Measurements from ENCODE around the gene MRPL3. TPM values are rescaled to one million over a fixed set of nuclear protein-coding genes. Genes with fewer than 3 reads are reported as not detected.

The MRPL3 gene
- total and polyA plus RNA-seq, 2 experiments from 2014 or later, result 115 to 120 TPM

GRCh38 chr3:131453533-131453932 is 49.2 kb downstream of the MRPL3 start:
- no peak for TF ChIP-seq EZH2 (IDR thresholded peaks at IDR 0.05; ENCODE audit: insufficient read depth, poor library complexity, severe bottlenecking)
- TF ChIP-seq EZH2phosphoT487 (IDR thresholded peaks at IDR 0.05; ENCODE audit: insufficient read depth, low read depth), result no peak
- Histone ChIP-seq H3K4me1 (ENCODE audit: insufficient read depth) (peaks cover 20% of the 10 kb centered on the region), H3F3A (ENCODE audit: insufficient read depth) (peaks cover 36% of the 10 kb centered on the region), H3K27me3 (replicated peaks; ENCODE audit: insufficient read depth) (no peaks in the 10 kb centered on the region), H2AFZ (no peak overlapping the region), H3K9me2 (ENCODE audit: insufficient read depth) (no peaks in the 10 kb centered on the region), H3K9ac (no peak overlapping the region), H3K79me2 (ENCODE audit: insufficient read depth) (no peaks in the 10 kb centered on the region), H4K20me1 (ENCODE audit: insufficient read depth) (no peaks in the 10 kb centered on the region), H3K4me2 (ENCODE audit: unreplicated experiment) (no peak overlapping the region), H3K9me3 (ENCODE audit: low read depth) (no peaks in the 10 kb centered on the region), H3K36me3 (ENCODE audit: low read depth) (no peaks in the 10 kb centered on the region), H3K27ac (no peak overlapping the region), H3K4me3 (no peak overlapping the region)
- in situ Hi-C loops (cut with MboI), result no loop called here
- 58 to 63% methylated on average over 4 of the region's 4 CpGs for WGBS, 2 experiments (ENCODE audit: low coverage in 1 of 2, low lambda C conversion rate in 2 of 2, missing lambda C conversion rate in 2 of 2)
- DNase-seq, result peak; percentile 27

- H2AFZ ChIP-seq, result no peak overlapping the region
- 91 to 93% methylated on average over 2 of the region's 2 CpGs for WGBS, 2 experiments (ENCODE audit: low coverage in 1 of 2, low lambda C conversion rate in 2 of 2, missing lambda C conversion rate in 2 of 2)
- TF ChIP-seq EZH2 (IDR thresholded peaks at IDR 0.05; ENCODE audit: insufficient read depth, poor library complexity, severe bottlenecking), result no peak
- TF ChIP-seq EZH2phosphoT487 (IDR thresholded peaks at IDR 0.05; ENCODE audit: insufficient read depth, low read depth), result no peak
Measured at GRCh38 chr3:131447349-131447748, 55.4 kb downstream of the MRPL3 start.

DNA sequence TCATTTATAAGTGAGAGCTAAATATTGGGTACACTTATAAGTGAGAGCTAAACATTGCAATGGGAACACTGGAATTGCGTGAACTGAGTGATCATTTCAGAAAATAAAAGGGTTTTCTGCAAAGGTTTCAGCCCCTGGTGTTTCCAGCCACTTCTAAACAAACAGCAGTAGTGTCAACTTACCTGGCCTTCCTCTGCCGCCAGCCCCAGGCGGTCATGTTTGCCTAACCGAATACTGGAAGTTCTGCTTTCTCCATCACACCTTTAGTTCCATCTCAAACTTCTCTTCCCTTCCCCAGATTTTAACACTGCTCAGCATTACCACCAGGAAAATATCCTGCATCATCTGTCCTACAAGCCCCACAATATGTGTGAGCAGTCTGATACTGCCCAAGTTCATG is 58.6 kb downstream of the MRPL3 start:
- no peak overlapping the region for H3K9ac ChIP-seq
- H3K36me3 ChIP-seq (ENCODE audit: low read depth), result no peaks in the 10 kb centered on the region
- no peak for TF ChIP-seq EZH2 (IDR thresholded peaks at IDR 0.05; ENCODE audit: insufficient read depth, poor library complexity, severe bottlenecking)
- TF ChIP-seq EZH2phosphoT487 (IDR thresholded peaks at IDR 0.05; ENCODE audit: insufficient read depth, low read depth), result no peak
- H2AFZ ChIP-seq, result no peak overlapping the region
- no peaks in the 10 kb centered on the region for H3K9me2 ChIP-seq (ENCODE audit: insufficient read depth)
- no peaks in the 10 kb centered on the region for H3F3A ChIP-seq (ENCODE audit: insufficient read depth)
- H3K9me3 ChIP-seq (ENCODE audit: low read depth), result no peaks in the 10 kb centered on the region
- no peak overlapping the region for H3K4me3 ChIP-seq
- H4K20me1 ChIP-seq (ENCODE audit: insufficient read depth), result no peaks in the 10 kb centered on the region
- H3K4me2 ChIP-seq (ENCODE audit: unreplicated experiment), result no peak overlapping the region
- no peaks in the 10 kb centered on the region for H3K79me2 ChIP-seq (ENCODE audit: insufficient read depth)
- no peak for DNase-seq
- no peaks in the 10 kb centered on the region for H3K4me1 ChIP-seq (ENCODE audit: insufficient read depth)
- in situ Hi-C loops (cut with MboI), result no loop called here
- 84 to 92% methylated on average over 4 of the region's 4 CpGs for WGBS, 2 experiments (ENCODE audit: low coverage in 1 of 2, low lambda C conversion rate in 2 of 2, missing lambda C conversion rate in 2 of 2)
- H3K27ac ChIP-seq, result no peak overlapping the region
- H3K27me3 ChIP-seq (replicated peaks; ENCODE audit: insufficient read depth), result no peaks in the 10 kb centered on the region

More at GRCh38 chr3:131447349-131447748, 55.4 kb downstream of the MRPL3 start:
- H3K9ac ChIP-seq, result no peak overlapping the region
- DNase-seq, result no peak
- no peaks in the 10 kb centered on the region for H3K9me3 ChIP-seq (ENCODE audit: low read depth)
- H3K27me3 ChIP-seq (replicated peaks; ENCODE audit: insufficient read depth), result no peaks in the 10 kb centered on the region
- H4K20me1 ChIP-seq (ENCODE audit: insufficient read depth), result no peaks in the 10 kb centered on the region
- no peaks in the 10 kb centered on the region for H3K9me2 ChIP-seq (ENCODE audit: insufficient read depth)
- H3K79me2 ChIP-seq (ENCODE audit: insufficient read depth), result no peaks in the 10 kb centered on the region
- no peaks in the 10 kb centered on the region for H3K36me3 ChIP-seq (ENCODE audit: low read depth)
- H3F3A ChIP-seq (ENCODE audit: insufficient read depth), result no peaks in the 10 kb centered on the region
- in situ Hi-C loops (cut with MboI), result no loop called here
- H3K4me3 ChIP-seq, result no peak overlapping the region
- H3K27ac ChIP-seq, result no peak overlapping the region
- H3K4me2 ChIP-seq (ENCODE audit: unreplicated experiment), result no peak overlapping the region
- H3K4me1 ChIP-seq (ENCODE audit: insufficient read depth), result no peaks in the 10 kb centered on the region

GRCh38 chr3:131439084-131439483 is 63.7 kb downstream of the MRPL3 start:
- no peak for TF ChIP-seq EZH2phosphoT487 (IDR thresholded peaks at IDR 0.05; ENCODE audit: insufficient read depth, low read depth)
- TF ChIP-seq EZH2 (IDR thresholded peaks at IDR 0.05; ENCODE audit: insufficient read depth, poor library complexity, severe bottlenecking), result no peak
- Histone ChIP-seq H3K36me3 (ENCODE audit: low read depth) (no peaks in the 10 kb centered on the region), H2AFZ (no peak overlapping the region), H3K4me3 (no peak overlapping the region), H3F3A (ENCODE audit: insufficient read depth) (no peaks in the 10 kb centered on the region), H3K9me3 (ENCODE audit: low read depth) (no peaks in the 10 kb centered on the region), H3K9ac (no peak overlapping the region), H3K9me2 (ENCODE audit: insufficient read depth) (no peaks in the 10 kb centered on the region), H3K4me2 (ENCODE audit: unreplicated experiment) (no peak overlapping the region), H3K4me1 (ENCODE audit: insufficient read depth) (no peaks in the 10 kb centered on the region), H3K27ac (no peak overlapping the region), H3K27me3 (replicated peaks; ENCODE audit: insufficient read depth) (no peaks in the 10 kb centered on the region), H4K20me1 (ENCODE audit: insufficient read depth) (no peaks in the 10 kb centered on the region), H3K79me2 (ENCODE audit: insufficient read depth) (no peaks in the 10 kb centered on the region)
- WGBS, 2 experiments (ENCODE audit: low coverage in 1 of 2, low lambda C conversion rate in 2 of 2, missing lambda C conversion rate in 2 of 2), result 44 to 46% methylated on average over 1 of the region's 1 CpG
- no peak for DNase-seq
- in situ Hi-C loops (cut with MboI), result no loop called here

GRCh38 chr3:131435000-131435399 is 67.8 kb downstream of the MRPL3 start:
- 92 to 95% methylated on average over 1 of the region's 1 CpG for WGBS, 2 experiments (ENCODE audit: low coverage in 1 of 2, low lambda C conversion rate in 2 of 2, missing lambda C conversion rate in 2 of 2)
- in situ Hi-C loops (cut with MboI), result no loop called here
- Histone ChIP-seq H3K27ac (no peak overlapping the region), H3K4me1 (ENCODE audit: insufficient read depth) (no peaks in the 10 kb centered on the region), H3K9ac (no peak overlapping the region), H3K36me3 (ENCODE audit: low read depth) (no peaks in the 10 kb centered on the region), H2AFZ (no peak overlapping the region), H4K20me1 (ENCODE audit: insufficient read depth) (no peaks in the 10 kb centered on the region), H3K4me2 (ENCODE audit: unreplicated experiment) (no peak overlapping the region), H3K9me3 (ENCODE audit: low read depth) (no peaks in the 10 kb centered on the region), H3F3A (ENCODE audit: insufficient read depth) (no peaks in the 10 kb centered on the region), H3K9me2 (ENCODE audit: insufficient read depth) (no peaks in the 10 kb centered on the region), H3K4me3 (no peak overlapping the region), H3K79me2 (ENCODE audit: insufficient read depth) (no peaks in the 10 kb centered on the region), H3K27me3 (replicated peaks; ENCODE audit: insufficient read depth) (no peaks in the 10 kb centered on the region; the same call in 1 of the 2 replicates)
- no peak for DNase-seq
- TF ChIP-seq EZH2phosphoT487 (IDR thresholded peaks at IDR 0.05; ENCODE audit: insufficient read depth, low read depth) (no peak), EZH2 (IDR thresholded peaks at IDR 0.05; ENCODE audit: insufficient read depth, poor library complexity, severe bottlenecking) (no peak)
